HepG2 (cell line): ENCODE data around the gene C18orf63. TPM values are rescaled to one million over a fixed set of nuclear protein-coding genes. Genes with fewer than 3 reads are reported as not detected.
A peak's percentile ranks its signal among the peaks of the same experiment; 100 is the strongest.

Experiments used
- BCL3 ChIP-seq: sonication (generic); formaldehyde crosslinking; IDR thresholded peaks from 2 replicates; pipeline ENCODE4 v1.5.1; 2020; ENCODE audit warnings: mild to moderate bottlenecking, missing genetic modification reagents, moderate library complexity
- ERF ChIP-seq: IDR thresholded peaks from 2 replicates; pipeline ENCODE4 v1.6.1; 2018; ENCODE audit warnings: missing biosample characterization, missing genetic modification reagents
- FOSL2 ChIP-seq: sonication (generic); formaldehyde crosslinking; IDR thresholded peaks from 2 replicates; pipeline ENCODE4 v1.4.0; 2020; ENCODE audit warnings: missing genetic modification reagents
- GMEB2 ChIP-seq: IDR thresholded peaks from 2 replicates; pipeline ENCODE4 v1.6.1; 2016; ENCODE audit warnings: missing biosample characterization, missing genetic modification reagents, low read depth
- KLF6 ChIP-seq: IDR thresholded peaks from 2 replicates; pipeline ENCODE4 v1.8.0; 2016; ENCODE audit warnings: missing biosample characterization, missing genetic modification reagents
- MAF1 ChIP-seq: sonication (generic); formaldehyde crosslinking; IDR thresholded peaks from 2 replicates; pipeline ENCODE4 v1.5.0; 2020; ENCODE audit warnings: missing genetic modification reagents, borderline replicate concordance
- MNT ChIP-seq: fragments of 450-650 bp; IDR thresholded peaks from 2 replicates; pipeline ENCODE4 v1.6.1; 2016
- SAP130 ChIP-seq: IDR thresholded peaks from 2 replicates; pipeline ENCODE4 v1.6.1; 2016; ENCODE audit warnings: low read depth
- SMAD3 ChIP-seq: sonication (generic); formaldehyde crosslinking; IDR thresholded peaks from 2 replicates; pipeline ENCODE4 v1.4.0; 2020; ENCODE audit warnings: missing genetic modification reagents
- SP140L ChIP-seq: sonication (generic); formaldehyde crosslinking; IDR thresholded peaks from 2 replicates; pipeline ENCODE4 v1.4.0; 2020; ENCODE audit warnings: missing genetic modification reagents, borderline replicate concordance
- U2AF2 ChIP-seq: fragments of 200-400 bp; formaldehyde crosslinking; IDR thresholded peaks from 2 replicates; pipeline ENCODE4 v1.6.1; 2017; ENCODE audit warnings: low read depth, mild to moderate bottlenecking, low read length
- ZBTB1 ChIP-seq: sonication (generic); formaldehyde crosslinking; IDR thresholded peaks from 2 replicates; pipeline ENCODE4 v1.4.0; 2020; ENCODE audit warnings: missing genetic modification reagents, borderline replicate concordance
- ZBTB14 ChIP-seq: sonication (generic); formaldehyde crosslinking; IDR thresholded peaks from 2 replicates; pipeline ENCODE4 v1.4.0; 2020; ENCODE audit warnings: missing genetic modification reagents
- ZMAT3 ChIP-seq: sonication (generic); formaldehyde crosslinking; conservative IDR thresholded peaks from 2 replicates; pipeline ENCODE4 v1.7.0; 2021; ENCODE audit warnings: missing genetic modification reagents
- ZNF317 ChIP-seq: sonication (generic); formaldehyde crosslinking; IDR thresholded peaks from 2 replicates; pipeline ENCODE4 v1.5.0; 2020; ENCODE audit warnings: mild to moderate bottlenecking, missing genetic modification reagents
- ZNF501 ChIP-seq: sonication (generic); formaldehyde crosslinking; IDR thresholded peaks from 2 replicates; pipeline ENCODE4 v1.5.1; 2020; ENCODE audit warnings: mild to moderate bottlenecking, moderate library complexity, missing genetic modification reagents
- ZNF597 ChIP-seq: sonication (generic); formaldehyde crosslinking; IDR thresholded peaks from 2 replicates; pipeline ENCODE4 v1.5.0; 2020; ENCODE audit warnings: missing genetic modification reagents
- ZNF616 ChIP-seq: sonication (generic); formaldehyde crosslinking; IDR thresholded peaks from 2 replicates; pipeline ENCODE4 v1.5.0; 2020; ENCODE audit warnings: low read depth, mild to moderate bottlenecking, missing genetic modification reagents
- ZNF775 ChIP-seq: sonication (generic); formaldehyde crosslinking; IDR thresholded peaks from 2 replicates; pipeline ENCODE4 v1.4.0; 2020; ENCODE audit warnings: missing genetic modification reagents, mild to moderate bottlenecking, moderate library complexity, borderline replicate concordance
- ZXDC ChIP-seq: sonication (generic); formaldehyde crosslinking; IDR thresholded peaks from 2 replicates; pipeline ENCODE4 v1.5.0; 2020; ENCODE audit warnings: mild to moderate bottlenecking, missing genetic modification reagents
- polyA plus RNA-seq, 8 experiments: library from polyadenylated mRNA; depleted of rRNA in 3 of 8; stranded (reverse) in 7 of 8; unstranded in 1 of 8; fragments of >200 nt; fragmentation: Illumina TruSeq in 4 of 8; extraction: Trizol in 4 of 8; gene quantifications; 2 replicates each; pipeline versions ENCODE4 v1.2.1 to v1.2.3, GENCODE V29; 2011 to 2016; ENCODE audit warnings: low read depth in 4 of 8, missing spikeins in 1 of 8, mixed read lengths in 1 of 8; ENCODE audit not compliant: insufficient read depth in 1 of 8
- total RNA-seq, 5 experiments: library from RNA; depleted of rRNA; stranded (reverse); fragments of >200 nt; fragmentation: Illumina TruSeq; extraction: Trizol; gene quantifications; 2 replicates each; pipeline ENCODE4 v1.2.3, GENCODE V29; 2016; ENCODE audit warnings: low read depth in 1 of 5

The C18orf63 gene
- total and polyA plus RNA-seq, 2 of the 13 experiments (the other 11 are each of a cell fraction or from before 2014, with no cell fraction given) = 0.01 TPM; not detected in 1

- TF ChIP-seq ZBTB14 (CRISPR knock-in tag) = no peak
- TF ChIP-seq ZNF317 (CRISPR knock-in tag) = no peak; the same call in 1 of the 2 replicates
- TF ChIP-seq ZNF775 (CRISPR knock-in tag) = peak; percentile 56; the same call in 1 of the 2 replicates
- no peak for TF ChIP-seq GMEB2 (CRISPR knock-in tag)
- TF ChIP-seq MAF1 = no peak
- 0 out of 2 replicates have a peak, but pooled peaks have one; percentile 58 for TF ChIP-seq ZMAT3 (CRISPR knock-in tag)
- TF ChIP-seq ZNF597 (CRISPR knock-in tag) = no peak
- no peak for TF ChIP-seq ZXDC (CRISPR knock-in tag)
- TF ChIP-seq BCL3 (CRISPR knock-in tag) = no peak
- TF ChIP-seq ERF = no peak
- no peak for TF ChIP-seq U2AF2
- TF ChIP-seq ZBTB1 (CRISPR knock-in tag) = no peak
- 0 out of 2 replicates have a peak, but pooled peaks have one; percentile 20 for TF ChIP-seq FOSL2 (CRISPR knock-in tag)
- TF ChIP-seq MNT = peak; percentile 43; the same call in 1 of the 2 replicates
- no peak for TF ChIP-seq KLF6 (CRISPR knock-in tag)
- no peak for TF ChIP-seq SP140L (CRISPR knock-in tag)
- 0 out of 2 replicates have a peak, but pooled peaks have one; percentile 33 for TF ChIP-seq SMAD3 (CRISPR knock-in tag)
- no peak for TF ChIP-seq ZNF501 (CRISPR knock-in tag)
- TF ChIP-seq ZNF616 (CRISPR knock-in tag) = no peak
- TF ChIP-seq SAP130 = peak; percentile 77
These were observed 53.5 kb downstream of the C18orf63 start (continued) for GRCh38 chr18:74368901-74369705.
